NCI-H128 (cell line): ENCODE data around the gene SPEG.
A peak's percentile ranks its signal among the peaks of the same experiment; 100 is the strongest.

Source experiments
- DNase-seq: peaks from one replicate; lab custom pipeline; 2025; ENCODE audit not compliant: unreplicated experiment; lab: John Stamatoyannopoulos, UW

Gene SPEG

GRCh38 chr2:219543596-219544358, 109.1 kb downstream of the SPEG start, which contains the start of the genes CHPF and TMEM198:
TSS of gene CHPF (minus strand) at chr2:219543809. CDS start at chr2:219543538, 271 bp downstream.
TSS of gene TMEM198 (plus strand) at chr2:219544028. CDS start at chr2:219544728, 700 bp downstream.
- DNase-seq, result peak; percentile 91

GRCh38 chr2:219544567-219544966, 109.9 kb downstream of the SPEG start:
- no peak for DNase-seq

- DNase-seq, result no peak
Measured at GRCh38 chr2:219545295-219545942, 110.8 kb downstream of the SPEG start.

GRCh38 chr2:219545943-219546352, 111.3 kb downstream of the SPEG start:
- no peak for DNase-seq

- no peak for DNase-seq
Measured at GRCh38 chr2:219547621-219548020, 113.0 kb downstream of the SPEG start.
